DND-41 (cell line): ENCODE data around the gene SLC8B1.

Experiments
- ATAC-seq: fragments of 200-7000 bp; cut with Tn5 transposase; 3 replicates; pipeline ENCODE4 v1.9.1; 2021; ENCODE audit warnings: low read depth; ENCODE audit not compliant: insufficient read depth
- DNase-seq: peaks from one replicate; pipeline ENCODE4 v3.0.0-alpha.2; 2020
- H2AFZ ChIP-seq: 2 replicates; pipeline ENCODE4 v1.6.0; 2012; ENCODE audit warnings: low read depth, low read length
- H3K27ac ChIP-seq: 2 replicates; pipeline ENCODE4 v1.5.1; 2012; ENCODE audit warnings: low read length, inconsistent platforms
- H3K27me3 ChIP-seq: fragments of 200-600 bp; sonication (generic); 2 replicates; pipeline ENCODE4 v1.6.0; 2012; ENCODE audit warnings: low read length, mild to moderate bottlenecking, inconsistent platforms; ENCODE audit not compliant: insufficient read depth, poor library complexity
- H3K36me3 ChIP-seq: 2 replicates; pipeline ENCODE4 v1.5.1; 2012; ENCODE audit warnings: low read length, inconsistent platforms; ENCODE audit not compliant: insufficient read depth
- H3K4me1 ChIP-seq: 2 replicates; pipeline ENCODE4 v1.5.1; 2012; ENCODE audit warnings: mild to moderate bottlenecking, low read length; ENCODE audit not compliant: insufficient read depth
- H3K4me2 ChIP-seq: 2 replicates; pipeline ENCODE4 v1.6.0; 2012; ENCODE audit warnings: mild to moderate bottlenecking, moderate library complexity, low read length, inconsistent platforms; ENCODE audit not compliant: insufficient read depth
- H3K4me3 ChIP-seq, 2 experiments: fragments of 200-600 bp in 1 of 2; shearing (Covaris generic) in 1 of 2; 2 replicates each; pipeline ENCODE4 v1.5.1; 2012 to 2016; ENCODE audit warnings: inconsistent platforms in 2 of 2, low read length in 2 of 2, mild to moderate bottlenecking in 2 of 2, low read depth in 1 of 2, moderate library complexity in 1 of 2
- H3K79me2 ChIP-seq: 2 replicates; pipeline ENCODE4 v1.6.0; 2012; ENCODE audit warnings: low read length, inconsistent platforms; ENCODE audit not compliant: insufficient read depth
- H3K9ac ChIP-seq: 2 replicates; pipeline ENCODE4 v1.6.0; 2012; ENCODE audit warnings: low read depth, mild to moderate bottlenecking, inconsistent platforms, low read length, moderate library complexity
- H3K9me3 ChIP-seq: 2 replicates; pipeline ENCODE4 v1.5.1; 2012; ENCODE audit warnings: low read length, moderate library complexity, mild to moderate bottlenecking, inconsistent platforms; ENCODE audit not compliant: insufficient read depth, severe bottlenecking
- H4K20me1 ChIP-seq: 2 replicates; pipeline ENCODE4 v1.6.0; 2012; ENCODE audit warnings: low read length; ENCODE audit not compliant: insufficient read depth
- EZH2 ChIP-seq: IDR thresholded peaks from 3 replicates; pipeline ENCODE4 v1.6.1; 2012; ENCODE audit warnings: borderline replicate concordance, low read depth, mild to moderate bottlenecking, moderate library complexity, low read length, inconsistent platforms; ENCODE audit not compliant: severe bottlenecking
- TF ChIP-seq, protein P1 (sequence below): IDR thresholded peaks from 2 replicates; pipeline ENCODE4 v1.5.1; 2012; ENCODE audit warnings: borderline replicate concordance, low read length, moderate library complexity, mild to moderate bottlenecking; ENCODE audit not compliant: poor library complexity, severe bottlenecking; ENCODE audit errors: extremely low read depth

The SLC8B1 gene

GRCh38 chr12:113333877-113334785 is 778 bp downstream of the SLC8B1 start:
- Histone ChIP-seq H4K20me1 (peaks cover 14% of the 10 kb centered on the region; the same call in 1 of the 2 replicates), H3K27ac (peak overlapping the region; percentile 72), H3K79me2 (peaks cover 14% of the 10 kb centered on the region), H3K4me1 (peaks cover 32% of the 10 kb centered on the region), H3K9me3 (no peaks in the 10 kb centered on the region), H3K27me3 (no peaks in the 10 kb centered on the region), H3K4me3 (peak overlapping the region; percentile 73 to 93), H3K9ac (peak overlapping the region; percentile 64), H3K36me3 (peaks cover 40% of the 10 kb centered on the region), H2AFZ (peak overlapping the region; percentile 94), H3K4me2 (peak overlapping the region; percentile 88)
- ATAC-seq: peak; percentile 25
- TF ChIP-seq, protein P1, sequence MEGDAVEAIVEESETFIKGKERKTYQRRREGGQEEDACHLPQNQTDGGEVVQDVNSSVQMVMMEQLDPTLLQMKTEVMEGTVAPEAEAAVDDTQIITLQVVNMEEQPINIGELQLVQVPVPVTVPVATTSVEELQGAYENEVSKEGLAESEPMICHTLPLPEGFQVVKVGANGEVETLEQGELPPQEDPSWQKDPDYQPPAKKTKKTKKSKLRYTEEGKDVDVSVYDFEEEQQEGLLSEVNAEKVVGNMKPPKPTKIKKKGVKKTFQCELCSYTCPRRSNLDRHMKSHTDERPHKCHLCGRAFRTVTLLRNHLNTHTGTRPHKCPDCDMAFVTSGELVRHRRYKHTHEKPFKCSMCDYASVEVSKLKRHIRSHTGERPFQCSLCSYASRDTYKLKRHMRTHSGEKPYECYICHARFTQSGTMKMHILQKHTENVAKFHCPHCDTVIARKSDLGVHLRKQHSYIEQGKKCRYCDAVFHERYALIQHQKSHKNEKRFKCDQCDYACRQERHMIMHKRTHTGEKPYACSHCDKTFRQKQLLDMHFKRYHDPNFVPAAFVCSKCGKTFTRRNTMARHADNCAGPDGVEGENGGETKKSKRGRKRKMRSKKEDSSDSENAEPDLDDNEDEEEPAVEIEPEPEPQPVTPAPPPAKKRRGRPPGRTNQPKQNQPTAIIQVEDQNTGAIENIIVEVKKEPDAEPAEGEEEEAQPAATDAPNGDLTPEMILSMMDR: no peak
- no peak for TF ChIP-seq EZH2
- DNase-seq: peak; percentile 28

- peaks cover 46% of the 10 kb centered on the region for H3K36me3 ChIP-seq
- no peaks in the 10 kb centered on the region for H3K27me3 ChIP-seq
- ATAC-seq: no peak
- peak overlapping the region in 1 of 2 experiments; percentile 93; a peak in 3 of 4 replicates for H3K4me3 ChIP-seq
- TF ChIP-seq, protein P1: no peak
- TF ChIP-seq EZH2: no peak
- DNase-seq: no peak
- H3K4me2 ChIP-seq: peak overlapping the region; percentile 88
- peaks cover 32% of the 10 kb centered on the region for H3K4me1 ChIP-seq
- peak overlapping the region; percentile 64 for H3K9ac ChIP-seq
- H2AFZ ChIP-seq: no peak overlapping the region
- H3K9me3 ChIP-seq: no peaks in the 10 kb centered on the region
- peaks cover 14% of the 10 kb centered on the region for H4K20me1 ChIP-seq
- H3K79me2 ChIP-seq: peaks cover 14% of the 10 kb centered on the region
- peak overlapping the region; percentile 44 for H3K27ac ChIP-seq
These were observed 1.5 kb downstream of the SLC8B1 start for GRCh38 chr12:113333418-113333750.

DNA sequence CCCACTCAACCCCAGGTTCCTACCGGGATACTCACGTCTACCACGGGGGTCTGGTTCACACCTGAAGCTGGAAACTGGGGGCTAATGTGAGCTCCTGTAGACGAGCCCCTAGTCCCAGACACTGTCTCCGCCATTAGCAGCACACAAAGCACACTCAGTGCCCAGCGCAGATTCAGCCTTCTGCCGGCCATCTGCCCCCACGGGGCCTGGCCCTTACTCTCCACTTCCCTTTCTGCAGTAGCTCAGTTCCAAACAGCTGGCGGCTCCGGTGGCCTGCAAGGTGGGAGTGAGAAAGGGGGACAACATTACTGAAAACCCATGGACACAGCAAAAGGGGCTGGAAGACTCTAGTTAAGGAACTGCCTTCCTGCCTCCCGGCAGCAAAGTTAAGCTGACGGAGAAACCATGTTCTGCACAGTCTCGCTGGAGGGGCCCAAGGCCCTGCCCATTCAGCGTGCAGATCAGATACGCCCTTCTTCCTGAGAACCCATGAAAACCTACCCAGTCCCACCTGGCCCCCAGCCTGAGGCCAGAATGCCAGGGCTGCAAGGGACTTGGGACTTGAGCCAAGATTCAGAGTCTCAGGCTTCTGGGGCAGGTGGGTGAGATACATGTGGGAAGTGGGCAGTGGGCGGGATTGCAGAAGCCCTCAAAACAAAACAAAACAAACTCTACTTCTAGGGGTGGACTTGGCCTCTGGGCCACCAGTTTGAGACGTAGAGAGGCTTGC is 2.1 kb downstream of the SLC8B1 start:
- TF ChIP-seq EZH2: no peak
- TF ChIP-seq, protein P1: no peak
- Histone ChIP-seq H2AFZ (no peak overlapping the region), H3K4me3 (peak overlapping the region in 1 of 2 experiments; percentile 93; a peak in 3 of 4 replicates), H3K36me3 (peaks cover 48% of the 10 kb centered on the region), H3K9me3 (no peaks in the 10 kb centered on the region), H4K20me1 (peaks cover 14% of the 10 kb centered on the region), H3K79me2 (peaks cover 14% of the 10 kb centered on the region), H3K4me2 (peak overlapping the region; percentile 88), H3K27me3 (no peaks in the 10 kb centered on the region), H3K27ac (peak overlapping the region; percentile 44), H3K4me1 (peaks cover 32% of the 10 kb centered on the region), H3K9ac (peak overlapping the region; percentile 64; the same call in 1 of the 2 replicates)
- DNase-seq: no peak
- no peak for ATAC-seq
